ENCODE results near the gene SLAMF7. TPM values are rescaled to one million over a fixed set of nuclear protein-coding genes. Genes with fewer than 3 reads are reported as not detected.

The SLAMF7 gene
- total and polyA plus RNA-seq, 10 of the 15 experiments (the other 5 are each of a cell fraction or from before 2014, with no cell fraction given), result 66.6 to 284 (median 108) TPM

GRCh38 chr1:160799641-160800040 is 60.6 kb downstream of the SLAMF7 start:
- H3K4me3 ChIP-seq, result no peak overlapping the region
- no peak overlapping the region for H3K27ac ChIP-seq (ENCODE audit: control insufficient read depth, insufficient read depth)
- in situ Hi-C loops (cut with MboI), result no loop called here
- no peaks in the 10 kb centered on the region for H4K20me1 ChIP-seq (ENCODE audit: control insufficient read depth, insufficient read depth)
- H3K27me3 ChIP-seq (replicated peaks in 1 of 2; ENCODE audit: control insufficient read depth in 2 of 2, insufficient read depth in 2 of 2, low read length in 1 of 2), result no peaks in the 10 kb centered on the region
- peaks cover 3% of the 10 kb centered on the region for H3K79me2 ChIP-seq (ENCODE audit: control insufficient read depth, insufficient read depth, low read length)
- ChIA-PET CTCF (interaction anchor here (1.0 to 9.3 kb wide), 10 partner anchors 10 to 152 kb away, joined by 3 to 192 read pairs (median 6); partner anchors contain the start of gene SLAMF7), RAD21 (ENCODE audit: unreplicated experiment) (interaction anchor here (0.9 to 6.8 kb wide), 12 partner anchors 10 to 153 kb away, joined by 3 to 53 read pairs (median 8); partner anchors contain the start of genes CD244 and ITLN2), SMC1A (ENCODE audit: uncharacterized antibody, unreplicated experiment) (interaction anchor here (0.6 to 7.1 kb wide), 15 partner anchors 8 to 127 kb away, joined by 3 to 86 read pairs (median 8); partner anchors contain the start of gene SLAMF7), POLR2A (interaction anchor here (0.5 to 3.6 kb wide), 8 partner anchors 10 to 192 kb away, joined by 3 to 28 read pairs (median 4); no protein-coding TSS in a partner anchor)
- 87% methylated on average over 5 of the region's 5 CpGs for WGBS (ENCODE audit: insufficient coverage, insufficient replicate concordance, low lambda C conversion rate, missing lambda C conversion rate)
- FAIRE-seq (no peak), ATAC-seq (no peak), DNase-seq (ENCODE audit: low read depth, low spot score) (no peak)
- H3K36me3 ChIP-seq (ENCODE audit: control insufficient read depth in 2 of 2, insufficient read depth in 2 of 2, low read length in 1 of 2), result peaks cover 0 to 5% of the 10 kb centered on the region in 2 experiments; a peak in 1 of 4 replicates
- H3K9me3 ChIP-seq (replicated peaks; ENCODE audit: control insufficient read depth, insufficient read depth, low read length), result no peaks in the 10 kb centered on the region; the same call in 2 of the 3 replicates
- no peak overlapping the region for H3K4me2 ChIP-seq (ENCODE audit: control insufficient read depth, insufficient read depth)
- no TSS peak for BruUV-seq (replicated peaks)
- no peak for TF ChIP-seq MYB (IDR thresholded peaks at IDR 0.05; ENCODE audit: borderline replicate concordance, low read depth, low read length)
- peaks cover 42% of the 10 kb centered on the region for H3K4me1 ChIP-seq (ENCODE audit: control insufficient read depth, insufficient read depth, low read length)
- no peak overlapping the region for H2AFZ ChIP-seq (ENCODE audit: control insufficient read depth, low read depth, low read length)
- no peak overlapping the region for H3K9ac ChIP-seq (ENCODE audit: control insufficient read depth, insufficient read depth, low read length)
- intact Hi-C loops (cut with micrococcal nuclease; ENCODE audit: unreplicated experiment), result no loop called here

GRCh38 chr1:160800142-160800541 is 61.1 kb downstream of the SLAMF7 start:
- 90% methylated on average over 1 of the region's 1 CpG for WGBS (ENCODE audit: insufficient coverage, insufficient replicate concordance, low lambda C conversion rate, missing lambda C conversion rate)
- POLR2A ChIA-PET, result interaction anchor here (1.0 to 3.6 kb wide), 4 partner anchors 10 to 43 kb away, joined by 3 to 28 read pairs (median 12); no protein-coding TSS in a partner anchor
- no peak overlapping the region for H2AFZ ChIP-seq (ENCODE audit: control insufficient read depth, low read depth, low read length)
- DNase-seq (ENCODE audit: low read depth, low spot score), result no peak
- peaks cover 0 to 5% of the 10 kb centered on the region in 2 experiments; a peak in 1 of 4 replicates for H3K36me3 ChIP-seq (ENCODE audit: control insufficient read depth in 2 of 2, insufficient read depth in 2 of 2, low read length in 1 of 2)
- no peaks in the 10 kb centered on the region for H4K20me1 ChIP-seq (ENCODE audit: control insufficient read depth, insufficient read depth)
- no peak for FAIRE-seq
- in situ Hi-C loops (cut with MboI) (no loop called here), intact Hi-C loops (cut with micrococcal nuclease; ENCODE audit: unreplicated experiment) (no loop called here)
- H3K9me3 ChIP-seq (replicated peaks; ENCODE audit: control insufficient read depth, insufficient read depth, low read length), result no peaks in the 10 kb centered on the region; the same call in 1 of the 3 replicates
- H3K27ac ChIP-seq (ENCODE audit: control insufficient read depth, insufficient read depth), result no peak overlapping the region
- no peak for ATAC-seq
- peaks cover 42% of the 10 kb centered on the region for H3K4me1 ChIP-seq (ENCODE audit: control insufficient read depth, insufficient read depth, low read length)
- BruUV-seq (replicated peaks), result no TSS peak
- no peak overlapping the region for H3K9ac ChIP-seq (ENCODE audit: control insufficient read depth, insufficient read depth, low read length)
- no peaks in the 10 kb centered on the region for H3K27me3 ChIP-seq (replicated peaks in 1 of 2; ENCODE audit: control insufficient read depth in 2 of 2, insufficient read depth in 2 of 2, low read length in 1 of 2)
- SMC1A ChIA-PET (ENCODE audit: uncharacterized antibody, unreplicated experiment), result interaction anchor here (0.6 to 7.1 kb wide), 14 partner anchors 8 to 128 kb away, joined by 3 to 86 read pairs (median 4); partner anchors contain the start of gene SLAMF7
- 0 out of 2 replicates have a peak overlapping the region, but pooled peaks have one; percentile 30 for H3K4me2 ChIP-seq (ENCODE audit: control insufficient read depth, insufficient read depth)
- H3K4me3 ChIP-seq, result 0 out of 2 replicates have a peak overlapping the region, but pooled peaks have one; percentile 19
- peaks cover 3% of the 10 kb centered on the region for H3K79me2 ChIP-seq (ENCODE audit: control insufficient read depth, insufficient read depth, low read length)
- RAD21 ChIA-PET (ENCODE audit: unreplicated experiment), result interaction anchor here (0.9 to 6.8 kb wide), 9 partner anchors 10 to 132 kb away, joined by 3 to 53 read pairs (median 7); partner anchors contain the start of gene CD244
- CTCF ChIA-PET, result interaction anchor here (1.0 to 9.3 kb wide), 7 partner anchors 10 to 143 kb away, joined by 3 to 192 read pairs (median 5); no protein-coding TSS in a partner anchor
- no peak for TF ChIP-seq REST (IDR thresholded peaks at IDR 0.05; ENCODE audit: low read depth, low read length)
- TF ChIP-seq MXI1 (IDR thresholded peaks at IDR 0.05; ENCODE audit: low read depth, low read length), result no peak
- no peak for TF ChIP-seq ZNF384 (IDR thresholded peaks at IDR 0.05; ENCODE audit: borderline replicate concordance, low read depth, low read length)
- no peak for TF ChIP-seq KDM1A (IDR thresholded peaks at IDR 0.05; ENCODE audit: borderline replicate concordance)
- no peak for TF ChIP-seq NFIC (IDR thresholded peaks at IDR 0.05; ENCODE audit: low read depth, low read length)
- TF ChIP-seq NKRF (conservative IDR thresholded peaks at IDR 0.05), result no peak
- TF ChIP-seq MTA3 (IDR thresholded peaks at IDR 0.05; ENCODE audit: borderline replicate concordance, low read length), result no peak

Measured in GM12878 (cell line).